Liver (tissue), 9 donors: Measurements from ENCODE around the gene TMEM212. TPM values are rescaled to one million over a fixed set of nuclear protein-coding genes. Genes with fewer than 3 reads are reported as not detected.

Source experiments
- DNase-seq: peaks from one replicate; pipeline ENCODE4 v3.0.0-alpha.2; 2017; ENCODE audit warnings: low spot score
- H3K27ac ChIP-seq, 2 donors: one replicate each; pipeline ENCODE4 v1.7.0; 2013; ENCODE audit warnings: inconsistent platforms in 2 of 2, low read length in 2 of 2, control low read depth in 1 of 2, low read depth in 1 of 2, mild to moderate bottlenecking in 1 of 2
- H3K27me3 ChIP-seq, 4 donors: one replicate each; pipeline versions ENCODE4 v1.6.1 to v1.7.0; 2013; ENCODE audit warnings: low read length in 3 of 4, inconsistent platforms in 1 of 4, mild to moderate bottlenecking in 1 of 4, moderate library complexity in 1 of 4; ENCODE audit not compliant: control insufficient read depth in 4 of 4, insufficient read depth in 4 of 4
- H3K36me3 ChIP-seq, 4 donors: one replicate each; pipeline versions ENCODE4 v1.6.1 to v1.7.0; 2013; ENCODE audit warnings: low read length in 3 of 4, mild to moderate bottlenecking in 3 of 4, low read depth in 1 of 4, moderate library complexity in 1 of 4; ENCODE audit not compliant: control insufficient read depth in 4 of 4, insufficient read depth in 3 of 4
- H3K4me1 ChIP-seq, 4 donors: one replicate each; pipeline versions ENCODE4 v1.6.1 to v1.7.0; 2013; ENCODE audit warnings: low read length in 3 of 4, mild to moderate bottlenecking in 3 of 4, moderate library complexity in 1 of 4; ENCODE audit not compliant: control insufficient read depth in 4 of 4, insufficient read depth in 4 of 4
- H3K4me3 ChIP-seq, 3 donors: one replicate each; pipeline versions ENCODE4 v1.6.1 to v1.7.0; 2013; ENCODE audit warnings: low read length in 3 of 3, control low read depth in 1 of 3, low read depth in 1 of 3, mild to moderate bottlenecking in 1 of 3
- H3K9ac ChIP-seq, 2 donors: one replicate each; pipeline ENCODE4 v1.7.0; 2013; ENCODE audit warnings: low read length in 2 of 2, mild to moderate bottlenecking in 2 of 2, moderate library complexity in 2 of 2, control low read depth in 1 of 2, low read depth in 1 of 2
- H3K9me3 ChIP-seq, 4 donors: one replicate each; pipeline versions ENCODE4 v1.6.1 to v1.7.0; 2013; ENCODE audit warnings: low read length in 3 of 4; ENCODE audit not compliant: control insufficient read depth in 4 of 4
- EGR1 ChIP-seq, 2 donors: IDR thresholded peaks; 2 replicates each; pipeline ENCODE4 v1.6.1; 2016 to 2018; ENCODE audit warnings: antibody characterized with exemption in 2 of 2, low read depth in 2 of 2
- GABPA ChIP-seq, 2 donors: IDR thresholded peaks in 1 of 2; conservative IDR thresholded peaks in 1 of 2; 2 replicates each; pipeline ENCODE4 v1.6.1; 2016; ENCODE audit warnings: antibody characterized with exemption in 2 of 2, mild to moderate bottlenecking in 1 of 2, moderate library complexity in 1 of 2
- HNF4G ChIP-seq: IDR thresholded peaks from 2 replicates; pipeline ENCODE4 v1.6.1; 2016; ENCODE audit warnings: antibody characterized with exemption
- RAD21 ChIP-seq, 2 donors: IDR thresholded peaks; 2 replicates each; pipeline ENCODE4 v1.6.1; 2016; ENCODE audit warnings: antibody characterized with exemption in 2 of 2, mild to moderate bottlenecking in 2 of 2
- REST ChIP-seq: IDR thresholded peaks from 2 replicates; pipeline ENCODE4 v1.6.1; 2016; ENCODE audit warnings: antibody characterized with exemption, mild to moderate bottlenecking
- RXRA ChIP-seq, 2 donors: IDR thresholded peaks; 2 replicates each; pipeline ENCODE4 v1.6.1; 2017 to 2018; ENCODE audit warnings: antibody characterized with exemption in 2 of 2, mild to moderate bottlenecking in 1 of 2
- SP1 ChIP-seq: IDR thresholded peaks from 2 replicates; pipeline ENCODE4 v1.6.1; 2018; ENCODE audit warnings: antibody characterized with exemption, mild to moderate bottlenecking
- TAF1 ChIP-seq: conservative IDR thresholded peaks from 2 replicates; pipeline ENCODE4 v1.6.1; 2016; ENCODE audit warnings: antibody characterized with exemption, mild to moderate bottlenecking
- YY1 ChIP-seq: IDR thresholded peaks from 2 replicates; pipeline ENCODE4 v1.6.1; 2016; ENCODE audit warnings: antibody characterized with exemption, mild to moderate bottlenecking
- WGBS: extraction: QIAGEN DNeasy Blood & Tissue Kit; methylation state at CpG from one replicate; pipeline ENCODE4 v1.1.7; 2013; 5-methylcytosine and 5-hydroxymethylcytosine counted together
- polyA plus RNA-seq, 2 donors: library from polyadenylated mRNA; stranded (reverse) in 1 of 2; unstranded in 1 of 2; fragments of 200-250 nt in 1 of 2; fragments of >200 nt in 1 of 2; fragmentation: Nextera tagmentation in 1 of 2; extraction: Ambion mirVana in 1 of 2; gene quantifications; one replicate each; pipeline versions ENCODE4 v1.2.1 to v1.2.3, GENCODE V29; 2013 to 2015
- total RNA-seq, 2 donors: library from RNA; depleted of rRNA; stranded (reverse); fragments of >200 nt; gene quantifications; one replicate each; pipeline ENCODE4 v1.2.3, GENCODE V29; 2014
- TF ChIP-seq, protein P1 (sequence below): IDR thresholded peaks from 2 replicates; pipeline ENCODE4 v1.6.1; 2016; ENCODE audit warnings: antibody characterized with exemption
- TF ChIP-seq, protein P2 (sequence below): fragments of 150-350 bp; IDR thresholded peaks from 2 replicates; pipeline ENCODE4 v1.5.1; 2017; ENCODE audit warnings: improper control_type of control experiment, low read depth, low read length; ENCODE audit not compliant: missing input control
- donor health status: healthy.
- donor health status: healthy.
- donor health status: healthy.
- donor health status: healthy.
- donor health status: healthy.

Gene TMEM212
- total and polyA plus RNA-seq, 4 donors: not detected

- no peak overlapping the region for H3K9ac ChIP-seq
- peaks cover 0 to 3% (median 0%) of the 10 kb centered on the region in 4 donors for H3K4me1 ChIP-seq
- no peak overlapping the region for H3K4me3 ChIP-seq
- H3K27me3 ChIP-seq: no peaks in the 10 kb centered on the region
- WGBS: 94% methylated on average over 3 of the region's 3 CpGs
- H3K27ac ChIP-seq: no peak overlapping the region
- H3K9me3 ChIP-seq: no peaks in the 10 kb centered on the region
- H3K36me3 ChIP-seq: no peaks in the 10 kb centered on the region
- DNase-seq: no peak
- no peak for TF ChIP-seq RXRA (IDR thresholded peaks at IDR 0.05)
- TF ChIP-seq HNF4G: no peak
- TF ChIP-seq EGR1 (IDR thresholded peaks at IDR 0.05; ENCODE audit: low read depth in 2 of 2): no peak
- TF ChIP-seq TAF1: no peak
Measured at GRCh38 chr3:171896316-171896715, 53.2 kb downstream of the TMEM212 start.

DNA sequence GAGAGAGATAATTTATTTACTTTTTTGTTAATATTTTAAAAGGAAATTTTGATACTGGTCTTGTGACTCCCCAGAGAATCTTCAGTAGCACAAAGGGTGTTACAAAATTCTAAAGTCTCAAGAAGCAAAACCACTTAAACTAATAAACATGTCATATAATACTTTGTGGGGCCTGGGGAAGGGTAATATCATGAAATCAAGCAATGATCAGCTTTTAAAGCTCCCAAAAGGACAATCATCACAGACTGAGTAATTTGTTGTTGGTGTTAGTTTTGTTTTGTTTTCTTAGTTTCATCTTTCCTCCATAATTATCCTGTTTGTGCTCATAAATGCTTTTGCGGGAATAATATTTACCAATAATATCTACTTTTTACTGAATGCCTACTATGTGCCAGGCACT lies 55.0 kb downstream of the TMEM212 start:
- Histone ChIP-seq H3K4me3 (no peak overlapping the region), H3K36me3 (no peaks in the 10 kb centered on the region), H3K27ac (no peak overlapping the region), H3K9ac (no peak overlapping the region), H3K27me3 (no peaks in the 10 kb centered on the region), H3K9me3 (no peaks in the 10 kb centered on the region), H3K4me1 (peaks cover 0 to 5% (median 2%) of the 10 kb centered on the region in 4 donors)
- TF ChIP-seq YY1: no peak
- TF ChIP-seq, protein P1, sequence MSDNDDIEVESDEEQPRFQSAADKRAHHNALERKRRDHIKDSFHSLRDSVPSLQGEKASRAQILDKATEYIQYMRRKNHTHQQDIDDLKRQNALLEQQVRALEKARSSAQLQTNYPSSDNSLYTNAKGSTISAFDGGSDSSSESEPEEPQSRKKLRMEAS: no peak
- TF ChIP-seq GABPA (IDR thresholded peaks at IDR 0.05 in 1 of 2, conservative IDR thresholded peaks at IDR 0.05 in 1 of 2): no peak
- no peak for TF ChIP-seq SP1
- TF ChIP-seq RAD21 (IDR thresholded peaks at IDR 0.05): no peak
- no peak for TF ChIP-seq HNF4G
- no peak for TF ChIP-seq REST
- no peak for TF ChIP-seq RXRA (IDR thresholded peaks at IDR 0.05)
- WGBS: 93% methylated on average over 1 of the region's 1 CpG
- DNase-seq: no peak

- H3K36me3 ChIP-seq: no peaks in the 10 kb centered on the region
- no peaks in the 10 kb centered on the region for H3K9me3 ChIP-seq
- no peak for DNase-seq
- H3K4me3 ChIP-seq: no peak overlapping the region
- peaks cover 2 to 5% (median 3%) of the 10 kb centered on the region in 4 donors for H3K4me1 ChIP-seq
- H3K27ac ChIP-seq: no peak overlapping the region
- H3K27me3 ChIP-seq: no peaks in the 10 kb centered on the region
- H3K9ac ChIP-seq: no peak overlapping the region
- TF ChIP-seq, protein P1: no peak
- TF ChIP-seq RAD21 (IDR thresholded peaks at IDR 0.05): no peak
- TF ChIP-seq, protein P2, sequence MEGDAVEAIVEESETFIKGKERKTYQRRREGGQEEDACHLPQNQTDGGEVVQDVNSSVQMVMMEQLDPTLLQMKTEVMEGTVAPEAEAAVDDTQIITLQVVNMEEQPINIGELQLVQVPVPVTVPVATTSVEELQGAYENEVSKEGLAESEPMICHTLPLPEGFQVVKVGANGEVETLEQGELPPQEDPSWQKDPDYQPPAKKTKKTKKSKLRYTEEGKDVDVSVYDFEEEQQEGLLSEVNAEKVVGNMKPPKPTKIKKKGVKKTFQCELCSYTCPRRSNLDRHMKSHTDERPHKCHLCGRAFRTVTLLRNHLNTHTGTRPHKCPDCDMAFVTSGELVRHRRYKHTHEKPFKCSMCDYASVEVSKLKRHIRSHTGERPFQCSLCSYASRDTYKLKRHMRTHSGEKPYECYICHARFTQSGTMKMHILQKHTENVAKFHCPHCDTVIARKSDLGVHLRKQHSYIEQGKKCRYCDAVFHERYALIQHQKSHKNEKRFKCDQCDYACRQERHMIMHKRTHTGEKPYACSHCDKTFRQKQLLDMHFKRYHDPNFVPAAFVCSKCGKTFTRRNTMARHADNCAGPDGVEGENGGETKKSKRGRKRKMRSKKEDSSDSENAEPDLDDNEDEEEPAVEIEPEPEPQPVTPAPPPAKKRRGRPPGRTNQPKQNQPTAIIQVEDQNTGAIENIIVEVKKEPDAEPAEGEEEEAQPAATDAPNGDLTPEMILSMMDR: no peak
- WGBS: 93% methylated on average over 14 of the region's 14 CpGs
Measured at GRCh38 chr3:171900446-171900845, 57.3 kb downstream of the TMEM212 start.
